GM10248 (cell line): Measurements from ENCODE around the gene DOHH.

Source experiments
- CTCF ChIA-PET: fragments of 300-600 bp; sonication (Branson Sonifier 250); formaldehyde crosslinking; extraction: SDS; loops from one replicate; lab custom pipeline; 2021; ENCODE audit warnings: antibody characterized with exemption; lab: Yijun Ruan, JAX
- POLR2A ChIA-PET: fragments of 350-650 bp; sonication (Branson Sonifier 250); formaldehyde crosslinking; extraction: SDS; loops from one replicate; lab custom pipeline; 2020; ENCODE audit warnings: antibody characterized with exemption; lab: Yijun Ruan, JAX
- DNase-seq: peaks from one replicate; pipeline ENCODE4 v3.0.0; 2012; ENCODE audit errors: extremely low spot score
- CTCF ChIP-seq: IDR thresholded peaks from 2 replicates; pipeline ENCODE4 v1.5.1; 2012; ENCODE audit warnings: mild to moderate bottlenecking, low read depth; ENCODE audit errors: extremely low read depth, missing control alignments, control extremely low read depth

The DOHH gene

GRCh38 chr19:3479834-3480215 is 20.6 kb downstream of the DOHH start:
- CTCF ChIA-PET: interaction anchor here (0.8 to 1.8 kb wide), 4 partner anchors 9 to 175 kb away, joined by 3 to 10 read pairs (median 4); no protein-coding TSS in a partner anchor
- DNase-seq: no peak
- POLR2A ChIA-PET: no interaction called here
- TF ChIP-seq CTCF: no peak

DNA sequence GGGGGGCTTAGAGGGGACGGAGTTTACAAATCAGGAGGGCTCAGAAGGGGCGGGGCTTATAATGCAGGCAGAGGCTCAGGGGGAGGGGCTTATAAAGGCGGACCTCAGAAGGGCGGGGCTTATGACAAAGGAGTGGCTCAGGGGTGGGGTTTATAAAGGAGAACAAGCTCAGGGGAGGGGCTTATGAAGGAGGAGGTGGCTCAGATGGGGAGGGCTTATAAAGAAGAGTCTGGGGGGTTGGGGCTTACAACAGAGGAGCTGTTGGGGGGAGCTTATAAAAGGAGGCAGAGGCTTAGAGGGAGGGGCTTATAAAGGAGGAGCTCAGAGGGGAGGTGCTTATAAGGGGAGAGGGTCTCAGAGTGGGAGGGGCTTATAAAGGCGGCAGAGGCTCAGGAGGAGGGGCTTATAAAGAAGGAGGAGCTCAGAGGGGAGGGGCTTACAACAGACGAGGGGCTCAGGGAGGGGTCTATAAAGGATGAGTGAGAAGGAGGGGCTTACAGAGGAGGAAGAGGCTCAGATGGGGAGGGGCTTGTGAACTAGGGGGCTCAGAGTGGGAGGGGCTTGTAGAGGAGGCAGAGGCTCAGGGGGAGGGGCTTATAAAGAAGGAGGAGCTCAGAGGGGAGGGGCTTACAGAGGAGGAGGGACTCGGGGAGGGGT is 21.2 kb downstream of the DOHH start:
- peak; percentile 69 for DNase-seq
- no peak for TF ChIP-seq CTCF
- CTCF ChIA-PET: interaction anchor here (0.8 to 1.8 kb wide), 5 partner anchors 8 to 174 kb away, joined by 3 to 10 read pairs (median 3); no protein-coding TSS in a partner anchor
- POLR2A ChIA-PET: no interaction called here

DNA sequence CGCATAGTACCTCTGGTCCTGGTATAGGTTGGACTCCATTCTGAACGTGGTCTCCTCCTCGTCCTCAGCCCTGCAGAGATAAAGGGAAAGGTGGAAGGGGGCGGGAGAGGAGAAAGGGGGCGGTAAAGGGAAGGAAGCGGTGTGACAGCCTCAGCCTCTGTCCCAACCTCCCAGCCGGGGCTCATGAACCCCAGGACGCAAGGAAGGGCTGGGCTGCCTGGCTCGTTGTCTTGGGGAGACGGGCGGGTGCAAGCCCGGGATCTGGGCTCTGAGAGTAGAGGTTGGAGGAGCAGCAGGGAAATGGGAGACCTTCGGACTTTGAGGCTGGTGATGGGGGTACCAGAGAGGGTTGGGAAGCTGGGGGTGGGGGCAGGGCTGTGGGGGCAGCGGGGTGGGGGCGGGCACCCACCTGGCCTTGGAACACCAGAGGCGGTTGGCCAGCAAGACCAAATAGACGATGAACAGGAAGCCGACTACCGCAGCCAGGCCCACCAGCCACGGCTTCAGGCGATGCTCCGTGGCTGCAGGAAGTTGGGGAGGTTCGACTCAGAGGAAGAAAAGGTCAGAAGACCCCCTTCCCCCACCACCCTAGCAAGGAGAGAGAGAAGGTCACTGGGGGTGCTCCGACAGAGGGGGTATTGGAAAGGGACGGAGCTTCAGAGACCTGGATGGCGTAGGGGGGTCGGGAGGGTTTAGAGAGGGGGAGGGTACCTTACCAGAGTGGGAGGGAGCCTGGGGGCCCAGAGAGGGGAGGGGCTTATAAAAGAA is 21.9 kb downstream of the DOHH start:
- no peak for DNase-seq
- no peak for TF ChIP-seq CTCF
- ChIA-PET POLR2A (interaction anchor here (0.6 kb wide), 1 partner anchor 599 kb away, joined by 4 read pairs; no protein-coding TSS in a partner anchor), CTCF (interaction anchor here (0.8 to 1.8 kb wide), 5 partner anchors 8 to 174 kb away, joined by 3 to 10 read pairs (median 3); no protein-coding TSS in a partner anchor)

DNA sequence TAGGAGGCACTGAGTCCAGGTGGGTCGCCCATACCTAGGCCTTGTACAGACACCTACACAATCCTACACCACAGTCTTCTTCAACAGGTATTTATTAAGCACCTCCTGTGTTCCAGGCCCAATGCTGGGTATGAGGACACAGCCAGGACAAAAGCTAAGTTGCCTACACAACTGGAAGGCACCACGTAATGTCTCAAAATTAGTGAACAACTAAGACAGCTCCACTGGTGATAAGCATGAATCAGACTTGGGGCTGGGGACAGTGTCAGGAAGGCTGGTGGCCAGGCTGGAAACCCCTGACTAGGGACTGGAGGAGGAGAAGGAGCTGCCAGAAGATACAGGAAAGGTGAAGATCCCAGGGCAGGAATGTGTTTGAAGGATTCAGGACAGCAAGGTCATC is 22.5 kb downstream of the DOHH start:
- ChIA-PET CTCF (no interaction called here), POLR2A (interaction anchor here (0.6 kb wide), 1 partner anchor 600 kb away, joined by 4 read pairs; no protein-coding TSS in a partner anchor)
- DNase-seq: no peak
- TF ChIP-seq CTCF: no peak

GRCh38 chr19:3477506-3477905 is 23.0 kb downstream of the DOHH start:
- POLR2A ChIA-PET: no interaction called here
- no peak for DNase-seq
- CTCF ChIA-PET: no interaction called here

More at GRCh38 chr19:3477506-3477905, 23.0 kb downstream of the DOHH start:
- TF ChIP-seq CTCF: no peak
